NB4 (cell line): ENCODE results near the gene SYT8.

Experiments used
- CTCF ChIP-seq: IDR thresholded peaks from one replicate; pipeline ENCODE4 v1.5.1; 2012; ENCODE audit warnings: low read depth, low read length
- MAX ChIP-seq: IDR thresholded peaks from 2 replicates; pipeline ENCODE4 v1.6.1; 2011; ENCODE audit warnings: low read depth, low read length
- MYC ChIP-seq: IDR thresholded peaks from 2 replicates; pipeline ENCODE4 v1.6.1; 2011; ENCODE audit warnings: low read depth, low read length
- POLR2A ChIP-seq: IDR thresholded peaks from 2 replicates; pipeline ENCODE4 v1.6.1; 2011; ENCODE audit warnings: mild to moderate bottlenecking; ENCODE audit not compliant: insufficient read length; ENCODE audit errors: extremely low read depth

GRCh38 chr11:1845561-1846452 lies 11.0 kb downstream of the SYT8 start:
- TF ChIP-seq CTCF = no peak
- TF ChIP-seq MAX = no peak
- TF ChIP-seq POLR2A = no peak
- no peak for TF ChIP-seq MYC
